Bone marrow (tissue), 2 donors: ENCODE data around the gene NEK11.

Source experiments
- DNase-seq, 2 donors: peaks; one replicate each; lab custom pipeline; 2025; lab: John Stamatoyannopoulos, UW

Gene NEK11

GRCh38 chr3:131141770-131142169, 115.1 kb downstream of the NEK11 start:
- DNase-seq, result no peak

- no peak for DNase-seq
Observed at GRCh38 chr3:131142580-131142979, 115.9 kb downstream of the NEK11 start.

GRCh38 chr3:131143802-131144201, 117.1 kb downstream of the NEK11 start:
- no peak for DNase-seq

- DNase-seq, result no peak
Observed at GRCh38 chr3:131147534-131147933, 120.9 kb downstream of the NEK11 start.

- DNase-seq, result no peak
Observed at GRCh38 chr3:131158434-131158833, 131.8 kb downstream of the NEK11 start.

- DNase-seq, result no peak
Observed at GRCh38 chr3:131162516-131162915, 135.8 kb downstream of the NEK11 start.

GRCh38 chr3:131167867-131168266, 141.2 kb downstream of the NEK11 start:
- no peak for DNase-seq

- DNase-seq, result no peak
Observed at GRCh38 chr3:131169331-131169730, 142.7 kb downstream of the NEK11 start.

GRCh38 chr3:131172502-131173200, 146.0 kb downstream of the NEK11 start:
- no peak for DNase-seq

- DNase-seq, result no peak
Observed at GRCh38 chr3:131174752-131175151, 148.1 kb downstream of the NEK11 start.

GRCh38 chr3:131178710-131179375, 152.2 kb downstream of the NEK11 start:
- DNase-seq, result no peak

- DNase-seq, result no peak
Observed at GRCh38 chr3:131192701-131193100, 166.0 kb downstream of the NEK11 start.

GRCh38 chr3:131193641-131194238, 167.1 kb downstream of the NEK11 start:
- no peak for DNase-seq

- DNase-seq, result no peak
Observed at GRCh38 chr3:131194816-131195215, 168.1 kb downstream of the NEK11 start.

- DNase-seq, result no peak
Observed at GRCh38 chr3:131200636-131201199, 174.0 kb downstream of the NEK11 start.

- no peak for DNase-seq
Observed at GRCh38 chr3:131216330-131216729, 189.7 kb downstream of the NEK11 start.

GRCh38 chr3:131216801-131217200, 190.1 kb downstream of the NEK11 start:
- DNase-seq, result no peak

GRCh38 chr3:131217296-131217741, 190.6 kb downstream of the NEK11 start:
- DNase-seq, result no peak

- no peak for DNase-seq
Observed at GRCh38 chr3:131218196-131218595, 191.5 kb downstream of the NEK11 start.

- no peak for DNase-seq
Observed at GRCh38 chr3:131221731-131222130, 195.1 kb downstream of the NEK11 start.

- no peak for DNase-seq
Observed at GRCh38 chr3:131222599-131222998, 195.9 kb downstream of the NEK11 start.

GRCh38 chr3:131223373-131224289, 197.0 kb downstream of the NEK11 start:
- DNase-seq, result no peak
